ENCODE results near the gene XPNPEP3.

XPNPEP3 gene

DNA sequence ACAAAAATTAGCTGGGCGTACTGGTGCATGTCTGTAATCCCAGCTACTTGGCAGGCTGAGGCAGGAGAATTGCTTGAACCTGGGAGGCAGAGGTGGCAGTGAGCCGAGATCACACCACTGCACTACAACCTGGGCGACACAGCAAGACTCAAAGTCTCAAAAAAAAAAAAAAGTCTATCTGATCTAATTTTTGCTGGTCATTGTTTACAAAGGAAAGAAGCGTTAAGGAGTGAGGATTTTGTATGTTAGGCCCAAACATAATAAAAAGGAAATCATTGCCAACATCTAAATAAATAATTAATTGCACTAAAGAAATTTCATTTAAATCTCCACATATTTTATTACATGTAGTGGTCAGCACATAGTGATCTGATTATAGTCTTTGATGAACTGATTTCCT lies 97.2 kb downstream of the XPNPEP3 start:
- H3K4me3 ChIP-seq (ENCODE audit: low read depth, low read length): no peak overlapping the region
- TF ChIP-seq, protein P1, sequence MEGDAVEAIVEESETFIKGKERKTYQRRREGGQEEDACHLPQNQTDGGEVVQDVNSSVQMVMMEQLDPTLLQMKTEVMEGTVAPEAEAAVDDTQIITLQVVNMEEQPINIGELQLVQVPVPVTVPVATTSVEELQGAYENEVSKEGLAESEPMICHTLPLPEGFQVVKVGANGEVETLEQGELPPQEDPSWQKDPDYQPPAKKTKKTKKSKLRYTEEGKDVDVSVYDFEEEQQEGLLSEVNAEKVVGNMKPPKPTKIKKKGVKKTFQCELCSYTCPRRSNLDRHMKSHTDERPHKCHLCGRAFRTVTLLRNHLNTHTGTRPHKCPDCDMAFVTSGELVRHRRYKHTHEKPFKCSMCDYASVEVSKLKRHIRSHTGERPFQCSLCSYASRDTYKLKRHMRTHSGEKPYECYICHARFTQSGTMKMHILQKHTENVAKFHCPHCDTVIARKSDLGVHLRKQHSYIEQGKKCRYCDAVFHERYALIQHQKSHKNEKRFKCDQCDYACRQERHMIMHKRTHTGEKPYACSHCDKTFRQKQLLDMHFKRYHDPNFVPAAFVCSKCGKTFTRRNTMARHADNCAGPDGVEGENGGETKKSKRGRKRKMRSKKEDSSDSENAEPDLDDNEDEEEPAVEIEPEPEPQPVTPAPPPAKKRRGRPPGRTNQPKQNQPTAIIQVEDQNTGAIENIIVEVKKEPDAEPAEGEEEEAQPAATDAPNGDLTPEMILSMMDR (IDR thresholded peaks at IDR 0.05; ENCODE audit: insufficient read depth, low read length, missing control alignments): no peak
- DNase-seq (ENCODE audit: low read depth, low spot score): no peak
- ChIA-PET POLR2A (interaction anchor here (0.6 kb wide), 1 partner anchor 309 kb away, joined by 3 read pairs; no protein-coding TSS in a partner anchor), CTCF (no interaction called here)

DNA sequence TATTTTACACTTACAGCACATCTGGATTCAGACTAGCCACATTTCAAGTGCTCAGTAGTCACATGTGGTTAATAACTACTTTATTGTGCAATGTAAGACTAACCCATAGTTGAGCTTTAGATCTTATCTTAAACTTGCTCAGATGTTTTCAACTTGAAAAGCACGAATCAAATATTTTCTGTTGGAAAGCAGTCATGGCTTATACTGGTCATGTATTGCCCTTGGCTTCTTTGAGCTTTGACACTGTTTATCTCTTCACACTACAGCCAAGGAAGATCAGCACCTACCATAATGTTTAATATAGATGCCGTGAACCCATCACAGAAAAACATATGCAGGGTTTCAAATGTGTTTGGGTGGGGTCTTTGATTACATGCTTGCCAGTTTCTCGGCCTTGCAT lies 98.6 kb downstream of the XPNPEP3 start:
- CTCF ChIA-PET: no interaction called here
- TF ChIP-seq, protein P1 (IDR thresholded peaks at IDR 0.05; ENCODE audit: insufficient read depth, low read length, missing control alignments): no peak
- peak; percentile 38 for DNase-seq (ENCODE audit: low read depth, low spot score)
- no peak overlapping the region for H3K4me3 ChIP-seq (ENCODE audit: low read depth, low read length)
- POLR2A ChIA-PET: no interaction called here

DNA sequence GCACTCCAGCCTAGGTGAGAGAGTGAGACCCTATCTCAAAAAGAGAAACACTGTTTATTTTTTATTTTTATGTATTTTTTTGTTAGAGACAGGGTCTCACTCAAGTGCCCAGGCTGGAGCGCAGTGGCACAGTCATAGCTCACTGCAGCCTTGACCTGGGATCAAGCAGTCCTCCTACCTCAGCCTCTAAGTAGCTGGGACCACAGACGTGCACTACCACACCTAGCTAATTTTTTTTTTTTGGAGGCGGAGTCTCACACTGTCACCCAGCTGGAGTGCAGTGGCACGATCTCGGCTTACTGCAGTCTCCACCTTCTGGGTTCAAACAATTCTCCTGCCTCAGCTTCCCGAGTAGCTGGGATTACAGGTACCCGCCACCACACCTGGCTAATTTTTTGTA lies 100.7 kb downstream of the XPNPEP3 start:
- ChIA-PET POLR2A (no interaction called here), CTCF (interaction anchor here (1.2 kb wide), 1 partner anchor 14 kb away, joined by 5 read pairs; no protein-coding TSS in a partner anchor)
- TF ChIP-seq, protein P1 (IDR thresholded peaks at IDR 0.05; ENCODE audit: insufficient read depth, low read length, missing control alignments): no peak
- DNase-seq (ENCODE audit: low read depth, low spot score): no peak
- H3K4me3 ChIP-seq (ENCODE audit: low read depth, low read length): no peak overlapping the region

DNA sequence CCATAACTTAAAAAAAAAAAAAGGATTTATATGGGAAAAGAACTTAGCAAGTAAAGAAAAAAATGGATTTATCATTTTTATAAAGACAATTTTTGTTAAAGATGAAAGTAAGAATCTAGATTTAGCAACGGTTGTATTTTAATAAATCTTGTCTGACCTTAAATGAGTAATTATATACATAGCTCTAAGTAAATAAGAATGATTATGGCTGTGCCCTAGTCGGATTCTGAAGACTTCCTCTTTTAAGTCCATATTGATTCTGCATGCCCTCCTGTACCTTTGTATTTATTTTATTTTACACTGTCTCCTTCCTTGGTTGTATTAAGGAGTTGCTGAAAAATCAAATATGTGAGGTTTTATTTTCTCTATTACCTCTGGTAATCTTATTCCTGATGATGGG lies 101.4 kb downstream of the XPNPEP3 start:
- POLR2A ChIA-PET: no interaction called here
- H3K4me3 ChIP-seq (ENCODE audit: low read depth, low read length): no peak overlapping the region
- TF ChIP-seq, protein P1 (IDR thresholded peaks at IDR 0.05; ENCODE audit: insufficient read depth, low read length, missing control alignments): no peak
- DNase-seq (ENCODE audit: low read depth, low spot score): no peak
- CTCF ChIA-PET: interaction anchor here (1.2 kb wide), 1 partner anchor 14 kb away, joined by 5 read pairs; no protein-coding TSS in a partner anchor

DNA sequence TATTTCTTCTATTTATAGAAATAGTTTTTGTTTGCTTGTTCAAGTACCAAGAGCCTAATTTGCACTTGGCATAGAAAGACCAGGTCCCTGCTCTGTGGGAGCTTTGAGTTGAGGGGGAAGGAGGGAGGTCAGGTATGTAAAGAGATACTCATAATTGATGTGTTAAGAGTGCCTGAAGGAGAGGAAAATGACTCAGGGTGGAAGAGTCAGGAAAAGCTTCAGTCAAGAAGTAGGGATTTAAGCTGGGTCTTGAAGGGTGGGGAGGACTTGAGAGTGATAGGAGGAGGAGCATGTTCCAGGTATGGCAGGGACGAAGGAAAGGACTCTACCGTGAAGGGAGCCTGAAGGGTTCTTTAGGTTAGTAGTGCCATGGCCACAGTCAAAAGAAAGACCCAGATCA lies 103.2 kb downstream of the XPNPEP3 start:
- POLR2A ChIA-PET: interaction anchor here (1.2 to 1.7 kb wide), 2 partner anchors 9 to 13 kb away, joined by 3 read pairs; partner anchors contain the start of gene RBX1

DNA sequence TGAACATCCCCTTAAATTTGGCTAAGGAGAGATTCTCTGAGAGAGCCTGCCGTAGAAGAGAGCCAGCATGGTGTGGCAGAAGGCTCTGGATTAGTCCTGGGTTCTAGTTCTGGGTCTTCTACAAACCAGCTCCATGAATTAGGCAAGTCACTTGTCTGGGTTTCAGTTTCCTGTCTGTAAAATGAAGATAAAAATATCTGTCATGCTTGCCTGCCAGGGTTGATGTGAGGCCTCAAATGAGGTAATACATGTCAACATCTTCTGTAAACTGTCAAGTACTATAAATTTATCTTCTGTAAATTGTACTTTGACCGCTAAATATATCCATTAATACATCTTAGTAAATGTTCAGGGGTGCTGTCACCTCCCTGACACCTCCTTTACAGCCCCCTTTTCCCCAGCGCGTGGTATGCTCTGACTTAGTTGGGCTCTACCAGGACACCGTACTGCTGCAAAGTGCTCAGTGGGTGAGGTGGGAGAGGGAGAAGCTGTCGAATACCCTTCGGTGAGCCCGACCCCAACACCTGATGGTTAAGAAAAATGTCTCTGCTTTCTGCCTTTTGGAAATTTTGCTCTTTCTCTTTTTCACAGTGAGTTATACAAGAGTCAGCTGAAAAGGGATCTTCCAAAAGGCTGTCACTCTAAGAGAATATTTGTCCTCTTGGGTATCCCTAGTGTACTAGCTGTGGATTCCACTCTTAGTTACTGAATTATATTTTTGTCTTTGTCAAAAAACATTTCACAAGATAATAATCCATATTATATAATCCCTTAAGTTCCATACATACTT lies 109.2 kb downstream of the XPNPEP3 start:
- no peak for DNase-seq (ENCODE audit: low read depth, low spot score)
- TF ChIP-seq, protein P1 (IDR thresholded peaks at IDR 0.05; ENCODE audit: insufficient read depth, low read length, missing control alignments): no peak
- H3K4me3 ChIP-seq (ENCODE audit: low read depth, low read length): no peak overlapping the region
- ChIA-PET CTCF (interaction anchor here (2.4 kb wide), 1 partner anchor 44 kb away, joined by 11 read pairs; no protein-coding TSS in a partner anchor), POLR2A (no interaction called here)

More for the DNA sequence above, 103.2 kb downstream of the XPNPEP3 start:
- no peak overlapping the region for H3K4me3 ChIP-seq (ENCODE audit: low read depth, low read length)
- TF ChIP-seq, protein P1 (IDR thresholded peaks at IDR 0.05; ENCODE audit: insufficient read depth, low read length, missing control alignments): no peak
- CTCF ChIA-PET: no interaction called here
- no peak for DNase-seq (ENCODE audit: low read depth, low spot score)
